HG03108 (cell line): Measurements from ENCODE around the gene FAM81A.

Experiments used
- ATAC-seq: cut with Tn5 transposase; IDR thresholded peaks from one replicate; pipeline ENCODE4 v1.9.1; 2021; ENCODE audit warnings: moderate library complexity; ENCODE audit not compliant: unreplicated experiment

The FAM81A gene

DNA sequence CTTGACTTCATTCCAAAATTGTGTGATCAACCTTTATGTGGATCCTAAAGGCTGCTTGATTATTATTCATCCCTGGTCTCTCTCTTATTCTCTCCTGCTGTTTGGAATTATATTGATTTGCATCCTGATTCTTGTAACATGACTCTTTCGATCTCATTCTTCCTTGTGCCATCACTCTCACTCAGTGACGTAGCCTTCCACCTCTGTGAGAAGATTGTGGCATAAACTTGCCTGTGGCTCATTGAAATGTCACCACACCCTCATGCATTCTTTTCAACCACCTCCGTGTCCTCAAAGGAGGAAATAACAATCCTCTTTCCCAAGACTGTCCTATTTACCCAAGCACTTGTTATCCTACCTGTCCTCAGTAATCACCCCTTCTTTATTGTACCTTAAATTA is 132.3 kb downstream of the FAM81A start:
- no peak for ATAC-seq

DNA sequence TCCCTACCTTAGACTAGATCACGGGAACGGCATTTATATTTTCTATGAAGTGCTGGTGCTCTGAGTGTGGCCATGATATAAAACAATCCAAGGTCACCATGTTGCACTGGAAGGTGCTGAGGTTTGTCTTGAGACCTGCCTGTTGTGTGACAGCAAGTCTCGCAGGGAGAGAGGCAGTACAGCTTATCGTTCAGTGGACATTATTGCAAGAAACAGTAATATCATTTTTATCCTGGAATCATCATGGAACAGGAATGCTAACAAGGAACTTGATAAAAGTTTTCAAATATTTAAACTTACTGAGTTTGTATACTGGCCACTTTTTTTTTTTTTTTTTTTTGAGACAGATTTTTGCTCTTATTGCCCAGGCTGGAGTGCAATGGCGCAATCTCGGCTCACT is 133.6 kb downstream of the FAM81A start:
- ATAC-seq, result no peak
